Keratinocyte (primary cell): ENCODE results near the gene AHCY. TPM values are rescaled to one million over a fixed set of nuclear protein-coding genes. Genes with fewer than 3 reads are reported as not detected.
"Not testable (repeated sequence)": the region's sequence is repeated elsewhere in the genome, so short reads cannot be mapped to it uniquely, and the experiment has no call there.

Experiments
- DNase-seq: peaks from one replicate; pipeline ENCODE4 v3.0.0-alpha.2; 2011; ENCODE audit warnings: low read depth, missing footprints, low spot score
- FAIRE-seq: peaks from 2 replicates; lab custom pipeline; 2011; peaks lifted over from hg19 to GRCh38; lab: Jason Lieb, UNC
- H2AFZ ChIP-seq: 2 replicates; pipeline ENCODE4 v1.6.0; 2012; ENCODE audit warnings: low read length, control low read depth, inconsistent platforms; ENCODE audit not compliant: control insufficient read depth
- H3K27ac ChIP-seq: 2 replicates; pipeline ENCODE4 v1.5.1; 2011; ENCODE audit warnings: low read length; ENCODE audit not compliant: control insufficient read depth, insufficient read depth
- H3K27me3 ChIP-seq: 3 replicates; pipeline ENCODE4 v1.6.0; 2011; ENCODE audit warnings: low read length; ENCODE audit not compliant: control insufficient read depth, insufficient read depth; ENCODE audit errors: extremely low read depth
- H3K36me3 ChIP-seq, 2 experiments: 2 replicates in 1 of 2; 3 replicates in 1 of 2; pipeline ENCODE4 v1.5.1; 2011; ENCODE audit warnings: low read length in 2 of 2, mild to moderate bottlenecking in 1 of 2; ENCODE audit not compliant: control insufficient read depth in 2 of 2, insufficient read depth in 2 of 2; ENCODE audit errors: extremely low read depth in 1 of 2
- H3K4me1 ChIP-seq: 3 replicates; pipeline ENCODE4 v1.5.1; 2011; ENCODE audit warnings: low read length; ENCODE audit not compliant: control insufficient read depth, insufficient read depth; ENCODE audit errors: extremely low read depth
- H3K4me2 ChIP-seq: 3 replicates; pipeline ENCODE4 v1.6.0; 2011; ENCODE audit warnings: low read depth, low read length; ENCODE audit not compliant: control insufficient read depth, insufficient read depth; ENCODE audit errors: extremely low read depth
- H3K4me3 ChIP-seq, 3 experiments: fragments of 200-600 bp in 1 of 3; sonication (generic) in 1 of 3; 2 replicates in 2 of 3; 3 replicates in 1 of 3; pipeline ENCODE4 v1.5.1; 2011 to 2016; ENCODE audit warnings: low read length in 3 of 3, mild to moderate bottlenecking in 3 of 3, control low read depth in 2 of 3, inconsistent platforms in 1 of 3, low read depth in 1 of 3, mixed read lengths in 1 of 3, mixed run types in 1 of 3, moderate library complexity in 1 of 3; ENCODE audit not compliant: control insufficient read depth in 2 of 3, insufficient read depth in 2 of 3; ENCODE audit errors: extremely low read depth in 1 of 3
- H3K79me2 ChIP-seq: 2 replicates; pipeline ENCODE4 v1.6.0; 2012; ENCODE audit warnings: low read length; ENCODE audit not compliant: control insufficient read depth, insufficient read depth
- H3K9ac ChIP-seq: 3 replicates; pipeline ENCODE4 v1.6.0; 2011; ENCODE audit warnings: low read length; ENCODE audit not compliant: control insufficient read depth, insufficient read depth; ENCODE audit errors: extremely low read depth
- H3K9me1 ChIP-seq: 3 replicates; pipeline ENCODE4 v1.6.0; 2011; ENCODE audit warnings: low read length; ENCODE audit not compliant: control insufficient read depth, insufficient read depth; ENCODE audit errors: extremely low read depth
- H3K9me3 ChIP-seq: 2 replicates; pipeline ENCODE4 v1.5.1; 2012; ENCODE audit warnings: low read depth, low read length; ENCODE audit not compliant: control insufficient read depth
- H4K20me1 ChIP-seq: 3 replicates; pipeline ENCODE4 v1.6.0; 2011; ENCODE audit warnings: low read length; ENCODE audit not compliant: control insufficient read depth, insufficient read depth; ENCODE audit errors: extremely low read depth
- EZH2 ChIP-seq: IDR thresholded peaks from one replicate; pipeline ENCODE4 v1.6.1; 2012; ENCODE audit warnings: inconsistent platforms, mild to moderate bottlenecking, low read length, moderate library complexity
- dilution Hi-C: fragments of 300-500 bp; cut with MboI; formaldehyde crosslinking; loops from one replicate; pipeline ENCODE4 v1.7.0; 2020; ENCODE audit warnings: low sequenced_read_pairs; ENCODE audit not compliant: extremely low pct_ligation_motif_present
- polyA plus RNA-seq, 5 experiments: library from polyadenylated mRNA; depleted of rRNA in 3 of 5; stranded (reverse) in 3 of 5; stranded (forward) in 1 of 5; unstranded in 1 of 5; fragments of >200 nt; gene quantifications; 1 replicate in 1 of 5; 2 replicates in 3 of 5; 3 replicates in 1 of 5; pipeline versions ENCODE4 v1.2.1 to v1.2.3, GENCODE V29; 2011 to 2012; ENCODE audit warnings: missing spikeins in 2 of 5, low read depth in 1 of 5, low replicate concordance in 1 of 5
- TF ChIP-seq, protein P1 (sequence below), 3 experiments: IDR thresholded peaks in 1 of 3; conservative IDR thresholded peaks in 1 of 3; optimal IDR thresholded peaks in 1 of 3; 2 replicates in 2 of 3; 3 replicates in 1 of 3; pipeline versions ENCODE3 to v1.5.1; 2011; ENCODE audit warnings: low read length in 3 of 3, mild to moderate bottlenecking in 3 of 3, moderate library complexity in 2 of 3, control low read depth in 1 of 3, inconsistent platforms in 1 of 3; ENCODE audit not compliant: insufficient read depth in 2 of 3; ENCODE audit errors: extremely low read depth in 1 of 3

Gene AHCY
- polyA plus RNA-seq, 1 donor (not counting 4 experiments of a cell fraction or from before 2014, with no cell fraction given), result 320 TPM

DNA sequence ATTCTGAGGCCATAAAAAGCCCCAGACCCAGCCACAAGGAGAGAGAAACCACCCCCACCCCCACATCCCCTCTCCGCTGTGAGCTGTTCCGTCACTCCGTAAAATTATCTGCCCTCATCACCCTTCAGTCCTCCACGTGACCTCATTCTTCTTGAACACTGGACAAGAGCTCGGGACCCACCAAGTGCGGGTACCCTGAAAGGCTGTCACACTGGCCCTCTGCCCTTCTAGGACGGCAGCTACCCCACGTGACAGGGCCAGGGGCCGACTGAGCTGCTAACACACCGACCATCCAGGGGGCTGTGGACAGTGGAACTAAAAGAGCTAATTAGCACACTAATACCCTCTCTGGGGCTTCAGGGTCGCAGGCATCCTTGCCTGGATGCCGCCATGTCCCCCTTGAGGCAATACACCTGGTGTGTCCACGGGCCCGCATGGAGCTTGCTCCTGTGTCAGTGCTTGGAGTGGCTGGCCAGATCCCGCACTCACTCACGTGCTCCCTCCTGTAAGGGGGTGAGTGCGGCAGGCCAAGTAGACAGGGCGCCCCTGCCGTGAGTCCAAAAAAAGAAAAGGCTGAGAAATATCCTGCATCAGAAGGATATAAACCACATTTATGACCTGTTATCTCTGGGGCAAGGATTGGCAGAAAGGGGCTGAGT lies 29.2 kb upstream of the AHCY start:
- no peak for TF ChIP-seq EZH2
- TF ChIP-seq, protein P1, sequence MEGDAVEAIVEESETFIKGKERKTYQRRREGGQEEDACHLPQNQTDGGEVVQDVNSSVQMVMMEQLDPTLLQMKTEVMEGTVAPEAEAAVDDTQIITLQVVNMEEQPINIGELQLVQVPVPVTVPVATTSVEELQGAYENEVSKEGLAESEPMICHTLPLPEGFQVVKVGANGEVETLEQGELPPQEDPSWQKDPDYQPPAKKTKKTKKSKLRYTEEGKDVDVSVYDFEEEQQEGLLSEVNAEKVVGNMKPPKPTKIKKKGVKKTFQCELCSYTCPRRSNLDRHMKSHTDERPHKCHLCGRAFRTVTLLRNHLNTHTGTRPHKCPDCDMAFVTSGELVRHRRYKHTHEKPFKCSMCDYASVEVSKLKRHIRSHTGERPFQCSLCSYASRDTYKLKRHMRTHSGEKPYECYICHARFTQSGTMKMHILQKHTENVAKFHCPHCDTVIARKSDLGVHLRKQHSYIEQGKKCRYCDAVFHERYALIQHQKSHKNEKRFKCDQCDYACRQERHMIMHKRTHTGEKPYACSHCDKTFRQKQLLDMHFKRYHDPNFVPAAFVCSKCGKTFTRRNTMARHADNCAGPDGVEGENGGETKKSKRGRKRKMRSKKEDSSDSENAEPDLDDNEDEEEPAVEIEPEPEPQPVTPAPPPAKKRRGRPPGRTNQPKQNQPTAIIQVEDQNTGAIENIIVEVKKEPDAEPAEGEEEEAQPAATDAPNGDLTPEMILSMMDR (optimal IDR thresholded peaks at IDR 0.05 in 1 of 3, IDR thresholded peaks at IDR 0.05 in 1 of 3, conservative IDR thresholded peaks at IDR 0.05 in 1 of 3; ENCODE audit: extremely low read depth in 1 of 3, insufficient read depth in 2 of 3, low read length in 3 of 3), result no peak
- H3K9me1 ChIP-seq, result no peaks in the 10 kb centered on the region
- no peak overlapping the region for H2AFZ ChIP-seq
- no peaks in the 10 kb centered on the region for H3K79me2 ChIP-seq
- H3K4me3 ChIP-seq, result no peak overlapping the region
- H3K27me3 ChIP-seq, result no peaks in the 10 kb centered on the region
- H3K4me2 ChIP-seq, result no peak overlapping the region
- no peaks in the 10 kb centered on the region for H3K36me3 ChIP-seq
- H3K27ac ChIP-seq, result no peak overlapping the region
- dilution Hi-C loops, result no loop called here
- H3K9ac ChIP-seq, result no peak overlapping the region
- H4K20me1 ChIP-seq, result no peaks in the 10 kb centered on the region
- FAIRE-seq (no peak), DNase-seq (no peak)
- no peaks in the 10 kb centered on the region for H3K9me3 ChIP-seq
- H3K4me1 ChIP-seq, result peaks cover 34% of the 10 kb centered on the region

DNA sequence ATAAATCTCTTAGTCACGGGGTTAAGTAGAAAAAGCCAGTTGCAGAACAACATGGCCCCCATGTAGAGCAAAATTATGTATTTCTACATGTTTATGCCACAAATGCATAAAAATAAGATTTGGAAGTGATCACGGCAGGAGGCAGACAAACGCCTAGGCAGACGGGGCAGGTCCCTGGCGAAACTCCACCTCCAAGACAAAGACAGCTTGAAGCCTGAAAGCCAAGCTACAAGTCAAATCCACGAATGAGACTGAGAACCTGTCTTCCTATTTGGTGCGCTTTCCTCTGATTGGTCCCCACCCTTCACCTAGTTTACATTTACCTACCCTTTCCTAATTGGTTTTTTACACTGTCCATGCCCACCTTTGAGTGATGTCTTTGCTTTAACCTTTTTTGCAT lies 28.7 kb upstream of the AHCY start:
- H3K27ac ChIP-seq, result no peak overlapping the region
- no peaks in the 10 kb centered on the region for H4K20me1 ChIP-seq
- no peaks in the 10 kb centered on the region for H3K36me3 ChIP-seq
- TF ChIP-seq, protein P1 (optimal IDR thresholded peaks at IDR 0.05 in 1 of 3, IDR thresholded peaks at IDR 0.05 in 1 of 3, conservative IDR thresholded peaks at IDR 0.05 in 1 of 3; ENCODE audit: extremely low read depth in 1 of 3, insufficient read depth in 2 of 3, low read length in 3 of 3), result no peak
- TF ChIP-seq EZH2, result no peak
- no peak overlapping the region for H2AFZ ChIP-seq
- FAIRE-seq, result no peak
- dilution Hi-C loops, result no loop called here
- H3K9ac ChIP-seq, result no peak overlapping the region
- no peaks in the 10 kb centered on the region for H3K27me3 ChIP-seq
- H3K4me3 ChIP-seq, result no peak overlapping the region
- no peak overlapping the region for H3K4me2 ChIP-seq
- H3K9me3 ChIP-seq, result no peaks in the 10 kb centered on the region
- H3K9me1 ChIP-seq, result no peaks in the 10 kb centered on the region
- no peak for DNase-seq
- H3K4me1 ChIP-seq, result peaks cover 28% of the 10 kb centered on the region
- H3K79me2 ChIP-seq, result no peaks in the 10 kb centered on the region

DNA sequence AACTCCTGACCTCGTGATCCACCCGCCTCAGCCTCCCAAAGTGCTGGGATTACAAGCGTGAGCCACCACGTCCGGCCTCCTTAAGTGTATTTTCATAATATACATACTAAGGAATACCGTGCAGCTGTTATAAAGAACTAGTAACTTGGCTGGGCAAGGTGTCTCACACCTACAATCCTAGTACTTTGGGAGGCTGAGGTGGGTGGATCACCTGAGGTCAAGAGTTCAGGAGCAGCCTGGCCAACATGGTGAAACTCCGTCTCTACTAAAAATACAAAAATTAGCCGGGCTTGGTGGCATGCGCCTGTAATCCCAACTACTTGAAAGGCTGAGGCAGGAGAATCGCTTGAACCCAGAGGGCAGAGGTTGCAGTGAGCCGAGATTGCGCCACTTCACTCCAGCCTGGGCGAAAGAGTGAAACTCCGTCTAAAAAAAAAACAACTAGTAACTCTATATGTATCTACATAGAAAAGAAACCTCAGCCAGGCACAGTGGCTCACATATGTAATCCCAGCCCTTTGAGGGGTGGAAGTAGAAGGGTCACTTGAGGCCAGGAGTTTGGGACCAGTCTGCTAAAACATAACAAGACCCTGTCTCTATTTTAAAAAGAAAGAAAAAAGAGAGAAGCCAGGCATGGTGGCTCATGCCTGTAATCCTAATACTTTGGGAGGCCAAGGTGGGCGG lies 27.8 kb upstream of the AHCY start:
- H2AFZ ChIP-seq, H3K4me2 ChIP-seq, H4K20me1 ChIP-seq, dilution Hi-C loops, H3K4me3 ChIP-seq, H3K27ac ChIP-seq, H3K36me3 ChIP-seq, H3K9me1 ChIP-seq, H3K9ac ChIP-seq, DNase-seq, H3K9me3 ChIP-seq, FAIRE-seq, H3K27me3 ChIP-seq, H3K79me2 ChIP-seq: not testable (repeated sequence)
- H3K4me1 ChIP-seq, result peaks cover 21% of the 10 kb centered on the region
